Stimulated activated naive CD4-positive, alpha-beta T cell treated with Interleukin-2 at 50 U/mL for 16 hours (primary cell): ENCODE data around the gene C21orf58.

ENCODE experiments used
- DNase-seq: peaks from one replicate; lab custom pipeline; 2025; lab: John Stamatoyannopoulos, UW

Gene C21orf58

DNA sequence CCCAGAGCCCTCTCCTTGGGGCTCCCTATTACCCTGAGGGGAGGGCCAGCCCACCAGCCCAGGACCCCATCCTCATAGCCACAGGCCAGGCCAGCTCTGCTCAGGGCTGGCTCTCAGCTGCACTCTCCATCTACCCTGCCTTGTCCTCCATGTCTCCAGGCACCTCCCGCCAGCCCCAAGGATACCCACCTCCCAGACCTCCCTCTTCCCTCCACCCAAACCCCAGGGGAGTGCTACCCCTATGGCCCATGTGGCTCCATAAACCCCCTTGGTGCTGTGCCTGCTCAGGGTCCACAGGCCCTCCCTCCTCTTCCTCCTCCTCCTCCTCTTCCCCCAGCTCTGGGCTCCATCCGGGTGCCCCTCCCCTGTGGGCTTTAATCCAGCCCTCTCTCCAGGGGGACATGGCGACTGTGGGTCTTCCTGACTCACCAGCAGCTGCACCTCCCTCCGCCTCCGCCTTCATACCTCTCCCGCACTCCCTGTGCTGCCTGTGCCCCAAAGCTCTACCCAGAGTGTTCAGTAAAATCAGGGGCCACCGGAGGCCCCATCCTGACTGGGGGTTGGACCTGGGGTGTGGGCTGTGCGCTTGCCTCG is 28.4 kb downstream of the C21orf58 start:
- DNase-seq = no peak

DNA sequence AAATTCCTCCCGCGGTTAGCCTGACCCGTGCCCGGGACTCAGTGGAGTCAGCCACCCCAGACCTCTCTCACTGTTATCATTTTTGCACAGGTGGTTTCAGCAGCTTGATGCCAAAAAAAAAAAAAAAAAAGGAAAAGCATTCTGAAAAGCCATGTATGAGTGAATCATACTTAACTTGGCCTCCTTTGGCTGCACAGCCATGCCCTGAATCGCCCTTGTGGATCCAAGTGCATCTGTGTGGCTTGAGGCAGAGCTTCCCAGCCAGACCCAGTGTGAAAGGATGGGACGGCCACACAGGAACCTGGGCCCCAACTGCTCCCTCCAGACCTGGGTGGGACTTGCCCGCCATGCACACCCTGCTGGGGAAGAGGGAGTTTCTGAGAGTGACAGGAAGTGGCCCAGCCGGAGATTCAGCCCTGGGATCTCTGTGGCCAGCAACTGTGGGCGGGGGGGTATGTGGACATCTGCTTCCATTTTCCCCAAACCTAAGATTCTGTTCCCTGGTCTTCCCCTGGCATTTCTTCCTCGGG is 29.0 kb downstream of the C21orf58 start:
- DNase-seq = no peak

DNA sequence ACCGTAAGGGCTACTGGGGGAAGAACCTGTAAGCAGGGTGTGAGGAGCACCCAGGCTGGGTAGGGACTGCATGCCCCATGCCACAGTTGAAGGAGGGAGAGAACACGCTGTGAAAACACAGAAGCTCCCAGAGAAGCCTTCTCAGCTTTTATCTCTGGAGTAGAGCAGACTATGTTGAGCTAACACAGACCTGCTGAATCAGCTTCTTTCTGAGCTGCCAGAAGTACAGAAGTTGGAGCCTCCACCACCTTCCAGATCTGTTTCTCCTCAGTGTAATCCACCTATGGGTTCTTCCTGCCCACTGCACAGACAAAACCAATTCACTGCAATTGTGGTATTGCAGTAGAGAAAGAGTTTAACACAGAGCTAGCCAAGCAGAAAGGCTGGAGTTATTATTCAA is 32.1 kb downstream of the C21orf58 start:
- DNase-seq = no peak

DNA sequence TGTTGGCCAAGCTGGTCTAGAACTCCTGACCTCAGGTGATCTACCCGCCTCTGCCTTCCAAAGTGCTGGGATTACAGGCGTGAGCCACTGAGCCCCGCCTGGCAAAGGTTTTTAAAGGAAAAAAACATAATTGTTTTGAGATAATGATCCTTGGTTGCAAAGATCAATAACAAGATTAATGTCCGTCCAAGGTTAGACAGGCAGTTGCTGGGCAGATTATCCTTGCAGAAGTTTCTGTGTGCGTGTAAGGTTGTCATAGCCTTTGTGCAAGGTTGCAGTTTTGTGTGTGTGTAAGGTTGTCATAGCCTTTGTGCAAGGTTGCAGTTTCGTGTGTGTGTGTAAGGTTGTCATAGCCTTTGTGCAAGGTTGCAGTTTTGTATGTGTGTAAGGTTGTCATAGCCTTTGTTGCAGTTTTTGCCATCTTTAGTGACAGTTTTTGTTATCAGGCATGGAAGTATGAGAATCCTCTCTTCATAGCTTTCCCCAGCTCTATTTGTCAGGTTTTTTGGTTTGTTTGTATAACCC is 34.0 kb downstream of the C21orf58 start:
- no peak for DNase-seq

DNA sequence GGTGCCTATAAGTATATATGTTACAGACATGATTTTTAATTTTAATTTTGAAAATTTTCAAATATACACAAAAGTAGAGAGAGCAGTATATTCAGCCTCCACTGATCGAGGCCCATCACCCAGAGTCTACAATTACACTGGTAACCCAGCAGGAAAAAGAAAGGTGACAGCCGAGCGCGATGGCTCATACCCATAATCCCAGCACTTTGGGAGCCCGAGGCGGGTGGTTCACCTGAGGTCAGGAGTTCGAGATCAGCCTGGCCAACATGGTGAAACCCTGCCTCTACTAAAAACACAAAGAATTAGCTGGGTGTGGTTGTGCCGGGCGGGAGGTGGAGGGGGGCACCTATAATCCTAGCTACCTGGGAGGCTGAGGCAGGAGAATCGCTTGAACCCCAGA is 36.1 kb downstream of the C21orf58 start:
- no peak for DNase-seq

DNA sequence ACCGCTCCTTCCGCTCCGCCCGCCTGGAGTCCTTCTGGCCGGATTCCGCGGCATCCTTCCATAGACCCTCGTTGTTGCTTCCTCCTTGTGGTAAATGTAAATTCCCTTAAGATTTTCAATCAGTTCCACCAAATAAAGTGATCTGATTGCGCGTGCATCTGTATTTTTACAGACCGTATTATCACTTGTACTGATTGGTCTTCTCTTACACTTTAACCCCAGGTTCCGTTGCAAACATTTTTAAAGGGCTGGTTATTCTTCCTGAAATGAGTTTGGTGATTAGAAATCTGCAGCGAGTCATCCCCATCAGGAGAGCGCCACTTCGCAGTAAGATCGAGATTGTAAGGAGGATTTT is 37.0 kb downstream of the C21orf58 start:
- no peak for DNase-seq

DNA sequence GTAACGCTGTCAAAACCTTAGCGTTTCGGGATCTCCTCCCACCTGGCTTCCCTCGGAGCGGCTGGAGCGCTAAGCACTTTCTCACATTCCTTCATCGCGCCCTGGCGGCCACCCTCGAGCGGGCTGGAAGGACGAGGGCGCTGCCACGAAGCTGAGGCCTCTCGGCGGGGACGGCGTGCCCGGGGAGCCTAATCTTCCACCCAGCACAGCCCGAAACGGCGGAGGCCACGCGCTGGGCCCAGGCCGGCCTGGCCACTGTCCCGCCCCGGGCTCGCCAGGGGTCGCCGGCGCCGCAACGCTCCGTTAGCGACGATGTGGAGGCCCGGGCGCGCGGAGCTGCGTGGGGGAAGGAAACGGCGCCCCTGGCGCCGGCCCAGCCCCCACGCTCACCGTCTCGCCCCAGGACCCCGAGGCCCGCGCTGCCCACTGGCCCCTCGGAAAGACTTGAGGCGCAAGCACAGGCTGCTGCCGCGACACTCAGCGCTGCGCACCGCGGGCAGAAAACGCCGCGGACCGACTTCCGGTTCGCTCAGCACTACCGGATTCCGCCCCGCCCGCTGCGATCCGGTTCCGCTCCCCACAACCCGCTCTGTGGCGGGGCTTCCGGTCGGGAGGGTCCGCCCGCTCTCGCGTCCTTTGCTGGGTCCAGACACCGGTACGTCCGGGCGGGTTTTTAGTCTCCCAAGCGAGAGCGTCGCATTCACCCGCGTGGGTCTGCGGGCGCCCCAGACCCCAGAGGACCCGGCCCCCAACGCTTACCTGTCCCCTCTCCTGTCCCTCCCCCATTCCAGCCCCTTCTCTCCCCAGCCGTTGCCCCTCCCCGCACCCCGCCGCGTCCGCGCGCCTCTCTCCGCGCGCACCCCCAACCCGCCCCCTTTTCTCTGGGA is 37.7 kb downstream of the C21orf58 start, which contains the start of gene YBEY:
Gene YBEY (plus strand): TSS at position 582 of the 887 bp plus-strand sequence. CDS start 572 bp downstream, outside the sequence.
- DNase-seq = peak; percentile 86

DNA sequence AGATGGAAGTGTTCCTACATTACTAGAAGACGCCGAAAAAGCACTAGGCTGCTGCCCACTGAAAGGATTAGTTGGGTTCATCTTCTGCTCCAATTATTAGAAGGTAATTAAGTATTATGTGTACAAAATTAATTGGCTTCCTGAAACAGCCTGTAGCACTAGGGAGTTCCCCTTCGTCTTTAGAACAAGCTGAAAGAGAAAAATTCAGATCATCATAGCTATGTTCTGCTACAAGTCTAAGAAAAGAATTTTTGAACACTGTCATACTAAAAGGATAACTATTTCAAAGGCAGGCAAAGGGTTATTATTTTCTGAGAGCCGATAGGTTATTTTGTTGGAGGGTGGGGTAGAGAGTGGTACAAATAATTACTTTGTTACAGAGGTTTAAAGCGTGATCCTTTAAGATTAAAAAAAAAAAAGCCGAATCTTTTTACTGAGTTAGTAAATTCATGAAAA is 38.4 kb downstream of the C21orf58 start, which contains the start of gene MCM3AP:
Gene MCM3AP (minus strand): TSS at position 406 of the 456 bp plus-strand sequence. CDS start 325 bp downstream, at position 81.
- no peak for DNase-seq

DNA sequence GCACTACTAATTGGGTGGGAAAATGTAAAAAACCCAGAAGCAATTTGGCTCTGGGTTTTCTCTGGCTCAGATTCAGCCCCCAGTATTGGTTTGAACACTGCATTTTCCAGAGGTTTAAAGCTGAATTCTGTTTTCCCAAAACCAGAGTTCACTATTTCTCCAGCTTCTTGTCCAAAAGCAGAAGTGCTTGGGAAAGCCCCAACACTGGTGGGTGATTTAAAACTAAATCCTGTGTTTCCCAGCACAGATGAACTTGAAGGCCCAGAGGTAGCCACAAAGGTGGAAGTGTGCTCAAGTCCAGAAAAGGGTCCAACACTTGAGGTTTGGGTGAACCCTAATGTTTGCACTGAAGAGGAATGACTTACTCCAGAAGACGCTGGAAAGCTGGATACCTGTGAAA is 38.9 kb downstream of the C21orf58 start:
- DNase-seq = no peak

DNA sequence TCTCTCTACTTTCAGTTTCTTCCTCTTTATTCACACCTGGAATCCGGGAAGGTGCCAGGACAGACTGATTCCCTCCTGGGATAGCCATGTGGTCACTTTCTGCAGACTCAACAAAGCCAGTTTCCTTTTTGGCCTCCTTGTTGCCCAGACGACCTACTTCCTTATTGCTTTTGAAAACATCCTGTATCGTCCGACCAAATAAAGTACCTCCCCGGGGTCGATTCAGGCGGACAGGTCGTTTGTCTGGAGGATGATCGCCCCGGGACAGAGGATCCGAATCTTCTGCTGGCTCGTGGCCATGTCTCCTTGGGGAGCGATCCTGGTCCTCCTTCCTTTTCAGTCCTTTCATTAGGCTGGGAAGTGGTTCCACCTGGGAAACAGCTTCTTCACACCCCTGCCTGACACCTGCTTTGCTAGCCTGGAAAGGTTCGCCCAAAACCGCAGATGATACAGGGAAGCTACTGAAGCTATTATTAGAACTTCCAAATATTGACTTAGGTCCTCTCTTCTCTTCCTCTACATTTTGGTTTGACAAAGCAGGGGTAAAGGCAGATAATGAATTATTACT is 39.5 kb downstream of the C21orf58 start:
- no peak for DNase-seq

DNA sequence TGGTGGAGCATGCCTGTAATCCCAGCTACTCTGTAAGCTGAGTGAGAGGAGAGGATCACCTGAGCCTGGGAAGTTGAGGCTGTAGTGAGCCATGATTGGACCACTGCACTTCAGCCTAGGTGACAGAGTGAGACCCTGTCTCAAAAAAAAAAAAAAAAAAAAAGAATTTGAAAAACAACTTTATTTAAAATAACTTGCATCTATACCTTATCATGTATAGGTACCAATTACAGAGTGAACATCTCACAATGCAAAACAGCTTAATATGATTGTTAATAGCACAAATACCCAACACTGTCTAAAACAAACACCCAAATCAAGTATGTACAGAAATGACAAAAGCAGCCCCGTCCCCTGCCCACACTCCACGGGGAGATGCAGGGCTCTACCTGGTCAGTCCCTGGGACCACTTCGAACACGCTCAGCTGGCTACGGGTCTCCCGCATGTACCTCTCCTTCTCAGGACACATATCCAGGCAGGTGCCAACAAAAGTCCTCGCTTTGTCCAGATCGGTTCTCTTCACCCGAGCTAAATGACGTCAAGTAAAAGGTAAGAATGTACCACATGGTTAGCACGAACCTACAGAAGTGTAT is 48.8 kb downstream of the C21orf58 start:
- DNase-seq = no peak

DNA sequence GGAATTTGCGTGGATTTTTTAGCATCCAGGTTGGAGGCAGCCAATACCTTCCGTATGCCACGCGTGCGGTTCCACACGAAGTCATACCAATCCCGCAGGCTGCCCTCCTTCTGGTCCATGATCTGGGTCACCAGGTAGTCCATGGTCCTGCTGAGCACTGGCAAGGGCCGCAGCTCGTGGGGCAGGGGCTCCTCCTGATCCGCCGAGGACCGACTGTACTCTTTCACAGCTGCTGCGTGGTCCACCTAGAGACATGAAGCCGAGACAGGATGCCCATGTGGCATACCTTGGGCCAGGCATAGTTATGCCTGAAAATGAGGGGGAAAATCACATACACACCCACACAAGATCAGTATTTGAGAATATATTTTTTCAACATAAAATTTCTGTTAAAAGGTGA is 50.3 kb downstream of the C21orf58 start:
- DNase-seq = no peak

DNA sequence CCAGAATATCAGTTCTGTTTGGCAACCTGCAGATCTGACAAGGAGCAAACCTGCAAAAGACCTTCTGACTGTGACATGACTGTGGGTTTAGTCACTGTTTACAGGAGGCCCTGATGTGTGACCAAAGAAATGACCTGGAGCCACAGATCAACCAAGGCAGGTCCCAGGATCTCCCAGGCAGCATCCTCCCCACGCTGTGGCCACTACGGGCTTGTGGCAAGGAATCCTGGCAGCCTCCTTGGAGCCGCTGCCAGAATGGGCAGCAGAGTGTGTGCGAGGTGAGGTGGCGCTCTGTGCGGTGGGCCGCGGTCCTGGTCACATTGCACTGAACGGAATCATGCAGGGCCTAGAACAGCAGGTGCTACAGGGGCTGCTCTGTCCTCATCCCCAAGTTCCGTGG is 54.2 kb downstream of the C21orf58 start:
- DNase-seq = no peak

DNA sequence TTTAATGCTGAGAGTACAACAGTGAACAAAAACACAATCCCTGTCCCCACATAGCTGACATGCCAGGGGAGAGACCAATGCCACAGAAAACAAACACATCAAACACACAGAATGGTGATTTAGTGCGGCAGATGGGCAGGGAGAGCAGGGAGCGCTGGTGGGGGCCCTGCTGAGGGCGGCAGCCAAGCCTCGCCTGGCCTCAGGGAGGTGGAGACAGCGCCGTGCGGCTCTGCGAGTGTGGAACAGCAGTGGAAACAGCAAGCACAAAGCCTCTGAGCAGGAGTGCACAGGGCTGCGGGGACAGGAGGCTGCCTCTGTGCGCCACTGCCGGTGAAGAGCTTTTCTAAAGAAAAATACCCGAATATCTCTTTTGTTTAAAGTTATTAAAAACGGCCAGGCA is 55.3 kb downstream of the C21orf58 start:
- DNase-seq = no peak

DNA sequence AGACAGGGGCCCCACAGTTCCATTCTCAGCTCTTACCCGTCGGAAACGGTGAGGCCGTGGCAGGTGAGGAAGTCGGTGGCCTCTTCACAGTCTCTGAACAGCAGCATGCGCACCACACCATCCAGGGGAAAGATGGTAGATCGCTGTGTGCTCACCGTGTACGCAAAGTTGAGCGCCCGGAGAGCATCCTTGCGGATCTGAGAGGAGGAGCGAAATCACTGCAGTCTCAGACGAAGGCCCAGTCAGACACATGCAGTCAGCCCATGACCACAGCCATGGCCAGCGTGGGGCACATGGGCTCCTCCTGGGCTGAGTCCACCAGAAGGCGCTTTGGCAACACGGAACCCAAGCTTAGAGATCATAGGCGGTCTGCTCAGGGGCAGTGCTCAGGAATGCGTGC is 56.7 kb downstream of the C21orf58 start:
- DNase-seq = no peak

DNA sequence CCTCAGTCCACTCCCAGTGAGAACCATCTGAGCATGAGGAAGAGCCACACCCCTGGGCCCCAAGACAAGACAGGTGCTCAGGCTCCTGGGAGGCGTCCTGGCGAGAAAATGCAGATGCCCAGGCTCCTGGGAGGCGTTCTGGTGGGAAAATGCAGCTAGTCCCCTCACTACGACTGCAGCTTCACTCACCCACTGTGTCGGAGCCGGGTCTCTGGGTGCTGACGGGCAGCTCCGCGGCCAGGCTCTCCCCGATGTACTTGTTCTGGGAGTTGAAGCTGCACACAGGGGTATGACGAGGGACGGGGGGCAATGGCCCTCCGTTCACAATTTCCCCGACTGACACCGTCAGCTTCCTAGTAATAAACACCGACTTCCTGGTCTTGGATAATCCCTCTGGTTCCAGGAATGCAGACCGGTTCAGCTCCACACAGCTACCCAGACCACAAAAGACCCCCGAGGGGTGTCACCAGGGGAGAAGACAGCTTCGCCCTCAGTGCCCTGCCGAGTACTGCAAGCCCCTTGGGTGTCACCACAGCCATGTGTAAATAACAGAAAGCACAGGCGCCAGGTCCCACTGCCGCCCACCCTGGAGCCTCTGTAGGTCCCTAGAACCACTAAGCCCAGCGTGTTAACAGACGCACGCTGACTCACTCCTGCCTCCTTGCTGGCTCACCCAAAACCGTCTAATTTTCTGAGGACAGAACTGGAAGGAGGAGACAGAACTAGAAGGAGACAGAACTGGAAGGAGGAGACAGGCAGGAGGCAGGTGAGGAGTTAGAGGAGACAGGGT is 57.7 kb downstream of the C21orf58 start:
- DNase-seq = no peak

DNA sequence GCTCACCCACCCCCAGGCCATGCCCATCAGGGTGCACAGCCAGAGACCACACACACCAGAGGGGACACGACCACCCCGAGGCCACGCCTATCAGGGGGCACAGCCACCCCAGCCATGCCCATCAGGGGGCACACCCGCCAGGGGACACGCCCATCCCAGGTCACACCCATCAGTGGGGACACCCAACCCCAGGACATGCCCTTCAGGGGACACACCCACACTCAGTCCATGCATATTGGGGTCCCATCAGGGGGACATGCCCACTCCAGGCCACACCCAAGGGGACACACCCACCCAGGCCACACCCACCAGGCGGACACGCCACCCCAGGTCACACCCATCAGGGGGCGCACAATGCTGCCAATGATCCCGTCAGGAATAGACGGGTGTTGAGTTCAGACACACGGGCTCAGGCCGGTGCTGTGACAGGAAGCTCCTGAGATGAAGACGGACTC is 59.0 kb downstream of the C21orf58 start:
- no peak for DNase-seq

DNA sequence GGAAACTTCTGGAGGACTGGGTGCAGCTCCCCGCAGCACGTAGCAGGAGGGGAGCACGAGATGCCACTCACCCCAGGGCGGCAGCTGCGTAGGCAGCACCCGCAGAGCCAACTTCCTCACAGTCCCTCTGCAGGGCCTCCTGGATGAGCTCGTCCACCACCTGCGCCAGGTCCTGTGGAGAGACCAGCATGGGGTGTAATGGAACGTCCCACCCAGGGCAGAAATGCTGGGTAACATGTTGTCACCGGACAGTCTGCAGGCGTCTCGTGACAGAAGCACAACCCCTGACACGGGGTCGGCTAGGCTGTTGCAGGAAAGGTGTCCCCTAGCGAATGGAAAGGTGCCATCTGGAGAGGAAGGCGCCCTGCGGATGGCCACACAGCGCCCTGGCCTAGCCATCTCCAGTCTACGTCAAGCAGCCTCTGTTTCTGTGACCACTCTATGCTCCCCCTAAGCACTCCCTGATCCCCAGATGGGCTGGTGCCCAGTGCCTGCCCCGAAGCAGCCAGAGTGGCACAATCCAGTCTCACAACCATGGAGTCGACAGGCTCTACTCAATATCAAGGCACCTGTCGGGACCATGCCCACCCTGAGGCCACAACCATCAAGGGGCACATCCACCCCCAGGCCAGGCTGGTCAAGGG is 59.5 kb downstream of the C21orf58 start:
- no peak for DNase-seq

DNA sequence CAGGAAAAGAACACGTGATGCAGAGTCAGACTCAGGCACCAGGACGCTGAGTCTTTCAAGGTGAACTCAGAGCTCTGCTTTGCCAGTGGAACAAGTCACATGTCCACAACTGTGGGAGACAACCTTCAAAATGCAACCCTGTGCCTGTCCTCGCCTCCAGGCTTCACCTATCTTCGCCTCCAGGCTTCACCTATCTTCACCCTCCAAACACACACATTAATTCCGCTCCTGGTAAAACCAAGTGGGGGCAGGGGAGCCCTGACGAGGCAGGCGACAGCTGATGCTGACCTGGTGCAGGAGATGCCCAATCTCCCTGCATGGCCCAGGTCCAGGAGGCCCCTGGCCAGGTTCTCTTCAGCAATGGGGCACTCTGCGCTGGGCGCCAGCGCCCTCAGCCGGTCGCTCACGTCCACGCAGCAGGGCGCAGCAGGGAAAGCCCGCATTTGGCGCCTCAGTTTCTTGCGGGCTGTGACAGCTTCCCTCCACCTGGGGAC is 67.1 kb downstream of the C21orf58 start:
- DNase-seq = no peak

DNA sequence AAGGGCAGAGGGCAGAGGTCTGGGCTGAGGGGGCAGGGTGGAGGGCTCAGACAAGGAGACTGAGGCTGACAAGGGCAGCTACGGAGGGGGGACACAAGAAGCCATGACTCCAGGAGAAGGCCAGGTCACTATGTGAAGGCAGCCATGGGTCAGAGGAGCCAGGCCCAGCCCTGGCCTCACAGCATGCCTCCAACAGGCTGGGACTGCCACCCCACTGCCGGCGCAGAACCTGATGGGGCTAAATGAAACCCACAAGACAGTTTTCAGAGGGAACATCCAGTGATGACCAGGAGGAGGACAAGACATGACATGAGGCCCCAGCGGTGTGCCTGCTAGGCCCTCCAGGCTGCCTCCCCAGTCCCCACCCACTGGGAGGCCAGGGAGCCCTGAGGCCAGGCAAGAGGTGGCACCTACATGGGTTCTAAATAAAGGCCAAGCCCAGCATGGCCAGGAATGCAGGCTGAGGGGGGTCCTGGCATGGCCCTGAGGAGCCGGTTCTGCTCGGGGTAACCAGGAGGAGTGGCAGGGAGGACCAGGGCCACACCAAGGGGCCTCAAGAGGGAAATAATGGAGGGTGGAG is 67.8 kb downstream of the C21orf58 start:
- no peak for DNase-seq
